HG03442 (cell line): ENCODE data around the gene LSM7.
A peak's percentile ranks its signal among the peaks of the same experiment; 100 is the strongest.

Experiments used
- ATAC-seq: cut with Tn5 transposase; IDR thresholded peaks from one replicate; pipeline ENCODE4 v1.9.1; 2021; ENCODE audit warnings: mild to moderate bottlenecking, moderate library complexity; ENCODE audit not compliant: unreplicated experiment

LSM7 gene

GRCh38 chr19:2328401-2329148, at the start of gene LSM7, which contains the start of gene SPPL2B:
TSS of gene LSM7 (minus strand) at chr19:2328586. CDS start at chr19:2328566, 20 bp downstream.
TSS of gene SPPL2B (plus strand) at chr19:2328684. CDS start at chr19:2328710, 26 bp downstream.
- ATAC-seq = peak; percentile 69

GRCh38 chr19:2376784-2377519, 48.6 kb upstream of the LSM7 start:
- no peak for ATAC-seq

DNA sequence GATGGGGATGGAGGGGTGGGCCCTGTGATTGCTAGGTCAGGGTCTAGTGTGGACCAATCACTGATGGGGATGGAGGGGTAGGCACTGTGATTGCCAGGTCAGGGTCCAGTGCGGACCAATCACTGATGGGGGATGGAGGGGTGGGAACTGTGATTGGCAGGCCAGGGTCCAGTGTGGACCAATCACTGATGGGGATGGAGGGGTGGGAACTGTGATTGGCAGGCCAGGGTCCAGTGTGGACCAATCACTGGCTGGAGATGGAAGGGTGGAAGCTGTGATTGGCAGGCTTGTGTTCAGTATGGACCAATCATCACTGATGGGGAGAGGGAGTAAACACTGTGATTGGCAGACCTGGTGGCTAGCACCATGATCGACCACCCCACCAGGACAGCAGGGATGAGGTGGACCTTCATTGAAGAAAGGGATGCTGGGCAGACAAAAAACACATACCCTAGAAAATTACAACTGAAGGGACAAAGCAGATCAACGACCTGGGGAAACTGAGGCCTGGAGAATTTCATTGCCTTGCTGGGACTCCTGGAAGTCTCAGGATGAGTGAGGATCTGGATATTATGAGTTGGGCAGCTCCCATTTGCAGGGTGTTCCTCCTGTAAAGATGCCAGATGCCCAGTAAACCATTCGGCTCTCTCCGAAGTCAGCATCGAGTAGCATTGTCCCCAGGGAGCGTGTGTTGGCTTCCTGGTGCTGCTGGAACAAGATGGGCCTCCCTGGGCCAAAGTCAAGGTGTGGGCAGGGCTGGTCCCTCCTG, 47.2 kb upstream of the LSM7 start:
- ATAC-seq = no peak

DNA sequence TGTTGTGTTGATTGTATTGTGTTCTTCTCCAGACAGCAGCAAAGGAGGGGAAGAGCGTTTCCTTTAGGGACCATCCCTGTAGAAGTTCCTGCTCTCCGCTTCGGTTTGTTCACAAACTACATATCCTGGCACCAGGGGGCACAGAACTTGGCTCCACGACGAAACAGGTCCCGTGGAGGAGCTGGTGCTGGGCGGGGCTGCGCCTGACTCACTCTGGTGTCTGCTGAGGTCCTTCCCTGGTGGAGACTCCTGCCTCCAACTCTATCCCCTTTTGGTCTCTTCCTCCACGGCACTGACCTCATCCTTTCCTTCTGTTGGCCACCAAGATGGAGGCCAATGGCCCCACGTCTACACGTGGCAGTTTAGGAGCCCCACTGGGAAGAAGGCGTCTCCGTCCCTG, 46.4 kb upstream of the LSM7 start:
- no peak for ATAC-seq

DNA sequence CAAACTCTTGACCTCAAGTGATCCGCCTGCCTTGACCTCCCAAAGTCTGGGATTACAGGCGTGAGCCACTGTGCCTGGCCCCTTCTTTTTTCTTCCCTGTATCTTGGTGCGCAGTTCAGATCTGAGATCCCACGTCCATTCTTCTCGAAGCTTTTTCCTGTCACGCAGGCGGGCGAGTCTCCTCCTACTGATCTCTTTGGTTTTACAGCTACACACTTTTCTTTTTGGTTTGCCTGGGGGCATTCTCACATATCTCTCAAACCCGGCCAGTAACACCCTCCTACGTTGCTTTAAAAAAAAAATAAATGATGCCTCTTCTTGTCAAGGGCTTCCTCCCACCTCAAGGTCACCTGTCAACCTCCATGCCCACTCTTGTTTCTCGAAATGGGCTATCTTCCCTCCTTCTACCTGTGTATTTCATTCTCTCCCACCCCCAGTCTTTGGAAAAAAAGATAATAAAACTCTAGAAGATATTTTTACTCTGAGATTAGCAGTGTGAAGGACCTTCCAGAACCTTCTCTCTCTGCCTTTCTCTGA, 43.8 kb upstream of the LSM7 start:
- no peak for ATAC-seq

DNA sequence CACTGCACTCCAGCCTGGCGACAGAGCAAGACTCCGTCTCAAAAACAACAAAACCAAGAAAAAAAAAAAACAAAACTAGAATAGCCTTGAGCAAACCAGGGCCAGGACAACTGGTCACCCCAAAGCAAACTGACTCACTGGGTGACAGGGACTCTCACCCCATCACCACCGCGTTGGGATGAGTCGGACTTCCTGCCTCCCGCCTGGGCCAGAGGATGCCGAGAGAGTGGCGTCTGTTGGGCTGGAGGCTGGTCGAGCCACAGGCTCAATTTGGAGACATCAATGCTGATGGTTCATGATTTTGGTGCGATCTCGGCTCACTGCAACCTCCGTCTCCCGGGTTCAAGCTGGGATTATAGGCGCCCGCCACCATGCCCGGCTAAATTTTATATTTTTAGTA, 43.3 kb upstream of the LSM7 start:
- no peak for ATAC-seq

- no peak for ATAC-seq
These were observed 37.0 kb upstream of the LSM7 start for GRCh38 chr19:2365201-2365970.

GRCh38 chr19:2363419-2363818, 35.0 kb upstream of the LSM7 start:
- ATAC-seq = no peak

- ATAC-seq = no peak
These were observed 34.5 kb upstream of the LSM7 start for GRCh38 chr19:2362970-2363300.

GRCh38 chr19:2362046-2362969, 33.9 kb upstream of the LSM7 start:
- no peak for ATAC-seq

DNA sequence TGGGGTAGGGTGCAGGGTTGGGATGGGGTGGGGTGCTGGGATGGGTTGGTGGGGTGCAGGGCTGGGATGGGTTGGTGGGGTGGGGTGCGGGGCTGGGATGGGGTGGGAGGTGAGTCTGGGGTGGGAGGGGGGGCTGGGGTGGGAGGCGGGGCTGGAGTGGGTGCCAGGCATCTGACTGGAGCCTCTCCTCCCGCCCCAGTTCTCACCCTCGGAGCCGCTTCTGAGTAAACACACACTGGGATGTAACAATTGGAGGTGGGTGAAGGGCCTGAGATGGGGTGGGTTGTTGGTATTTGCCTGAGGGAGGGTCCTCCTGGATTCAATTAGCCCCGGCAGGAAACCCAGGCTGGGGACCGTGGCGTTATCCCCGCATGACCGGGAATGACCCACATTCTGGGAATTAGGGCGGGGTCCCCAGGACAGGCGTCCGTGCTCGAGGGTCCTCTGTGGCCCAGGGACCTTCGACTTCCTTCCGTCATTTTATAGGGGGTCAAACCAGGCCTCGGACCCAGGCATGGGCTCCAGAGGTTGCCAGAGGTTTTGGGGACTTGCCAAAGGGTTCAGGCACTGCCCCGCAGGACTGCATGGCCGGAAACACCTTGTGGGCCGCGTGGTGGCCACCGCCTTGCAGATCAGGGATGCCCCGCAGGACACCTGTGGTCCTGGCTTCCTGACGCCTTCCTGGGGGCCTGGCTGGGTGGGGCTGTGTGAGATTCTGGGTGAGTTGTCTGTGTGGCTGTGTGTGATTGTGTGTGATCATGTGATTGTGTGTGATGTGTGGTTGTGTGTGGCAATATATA, 33.1 kb upstream of the LSM7 start:
- ATAC-seq = no peak

DNA sequence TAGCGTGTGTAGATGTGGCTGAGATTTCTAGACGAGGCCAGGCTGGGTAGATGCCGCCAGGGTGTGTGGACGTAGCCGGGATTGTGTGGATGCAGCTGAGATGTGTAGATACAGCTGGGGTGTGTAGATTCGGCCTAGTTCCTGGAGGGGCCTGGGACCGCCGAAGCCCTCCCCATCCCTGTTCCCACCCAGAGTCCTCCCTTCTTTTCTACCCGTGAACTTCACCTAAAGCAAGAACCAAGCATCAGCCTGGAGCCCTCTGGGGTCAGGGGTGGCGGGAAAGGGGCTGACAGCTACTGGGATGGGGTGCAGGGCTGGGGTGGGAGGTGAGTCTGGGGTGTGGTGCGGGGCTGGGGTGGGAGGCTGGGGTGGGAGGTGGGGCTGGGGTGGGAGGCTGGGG, 32.4 kb upstream of the LSM7 start:
- no peak for ATAC-seq

DNA sequence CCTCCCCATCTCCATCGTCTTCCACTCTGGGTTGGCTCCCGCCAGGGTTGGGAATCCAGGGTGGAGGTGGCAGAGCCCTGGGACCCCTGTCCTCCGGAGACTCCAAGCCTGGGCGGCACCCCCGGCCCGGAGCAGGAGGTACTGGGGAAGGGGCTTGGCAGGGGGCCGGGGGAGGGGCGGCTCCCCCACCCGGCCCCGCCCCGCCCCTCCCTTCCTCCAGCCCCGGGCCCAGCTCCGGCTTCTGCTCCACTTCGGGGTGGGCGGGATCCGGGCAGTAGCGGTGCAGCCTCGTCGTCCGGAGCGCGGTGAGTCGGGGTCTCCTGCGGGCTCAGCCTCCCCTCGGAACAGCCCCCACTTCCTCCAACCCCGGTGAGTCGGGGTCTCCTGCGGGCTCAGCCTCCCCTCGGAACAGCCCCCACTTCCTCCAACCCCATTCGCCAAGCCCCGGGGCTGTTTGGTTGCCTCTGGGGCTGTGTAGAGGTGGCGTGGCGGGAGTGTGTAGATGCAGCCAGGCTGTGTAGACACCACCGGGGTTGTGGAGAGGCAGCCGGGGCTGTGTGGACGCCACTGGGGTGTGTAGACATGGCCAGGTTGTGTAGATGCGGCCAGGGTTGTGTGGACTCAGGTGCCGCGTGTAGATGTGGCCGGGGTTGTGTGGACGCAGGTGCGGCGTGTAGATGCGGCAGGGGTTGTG, 31.8 kb upstream of the LSM7 start, which contains the start of gene TMPRSS9:
Gene TMPRSS9 (plus strand): TSS at position 274 of the 694 bp plus-strand sequence. CDS start 29,521 bp downstream, outside the sequence.
- ATAC-seq = no peak

- no peak for ATAC-seq
These were observed 30.3 kb upstream of the LSM7 start for GRCh38 chr19:2358548-2359173.

GRCh38 chr19:2357279-2358206, 29.2 kb upstream of the LSM7 start:
- ATAC-seq = no peak

DNA sequence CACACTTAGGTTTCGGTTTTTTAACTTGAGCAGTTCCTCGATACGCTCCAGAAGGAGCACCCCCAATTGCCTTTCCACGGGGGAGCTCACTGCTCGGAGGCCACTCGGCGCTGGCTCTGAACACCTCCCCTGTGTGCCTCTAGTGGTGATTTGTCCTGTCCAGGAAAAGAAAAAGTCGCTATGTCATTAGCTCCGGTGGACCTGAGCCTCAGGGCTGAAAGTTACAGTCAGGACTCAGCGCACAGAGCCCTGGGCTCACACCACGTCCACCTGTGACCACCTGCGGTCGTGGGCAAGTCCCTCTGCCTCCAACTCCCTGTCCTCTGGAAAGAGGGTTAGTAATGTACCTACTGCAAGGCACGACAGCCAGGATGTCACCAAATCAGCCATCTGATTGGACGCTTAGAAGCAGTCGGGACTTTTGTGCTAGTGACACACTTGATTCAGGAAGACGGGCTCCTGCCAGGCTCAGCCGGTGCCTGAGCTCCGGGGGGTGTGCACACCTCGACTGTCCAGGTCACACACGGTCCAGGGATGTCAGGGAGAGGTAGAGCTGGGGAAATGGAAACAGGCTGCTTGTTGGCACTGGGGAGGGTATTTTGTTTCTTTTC, 27.8 kb upstream of the LSM7 start:
- no peak for ATAC-seq
